ENCODE measurements around the gene SPINT3. TPM values are rescaled to one million over a fixed set of nuclear protein-coding genes. Genes with fewer than 3 reads are reported as not detected.

Gene SPINT3
- not detected in 2 replicates for total RNA-seq

GRCh38 chr20:45515147-45515913, at the start of gene SPINT3:
SPINT3 (minus strand) TSS chr20:45515622; CDS start chr20:45515608, 14 bp downstream.

GRCh38 chr20:45547206-45547770, 31.9 kb upstream of the SPINT3 start, which contains the start of gene EPPIN:
EPPIN (minus strand) TSS chr20:45547401; CDS start chr20:45547357, 44 bp downstream.

GRCh38 chr20:45539382-45539781, 24.0 kb upstream of the SPINT3 start, which contains the start of gene WFDC6:
WFDC6 (minus strand) TSS chr20:45539482; CDS start chr20:45539407, 75 bp downstream.

GRCh38 chr20:45469336-45470261, 45.8 kb downstream of the SPINT3 start, which contains the start of gene WFDC2:
WFDC2 (plus strand) TSS chr20:45469753; CDS start chr20:45469782, 29 bp downstream.

Other genes with a start within 250 kb of the SPINT3 start
- not detected in 2 replicates for gene RBPJL, start 208.8 kb downstream of the SPINT3 start, total RNA-seq
- not detected in 2 replicates for gene MATN4, start 207.3 kb downstream of the SPINT3 start, total RNA-seq
- 98.4 and 102 TPM in 2 replicates for gene SDC4, start 167.2 kb downstream of the SPINT3 start, total RNA-seq
- 18.6 and 28.5 TPM in 2 replicates for gene SYS1, start 152.5 kb downstream of the SPINT3 start, total RNA-seq
- gene TP53TG5, start 137.3 kb downstream of the SPINT3 start, total RNA-seq = under 0.01 TPM in 1 of 2 replicates, not detected in the other
- gene DBNDD2, start 107.3 kb downstream of the SPINT3 start, total RNA-seq = 0.71 and 1.1 TPM in 2 replicates
- gene PIGT, start 99.5 kb downstream of the SPINT3 start, total RNA-seq = 21.6 and 23.3 TPM in 2 replicates
- not detected in 2 replicates for gene WFDC2, start 45.9 kb downstream of the SPINT3 start, total RNA-seq
- not detected in 2 replicates for gene WFDC6, start 23.9 kb upstream of the SPINT3 start, total RNA-seq
- not detected in 2 replicates for gene EPPIN, start 31.8 kb upstream of the SPINT3 start, total RNA-seq
- not detected in 2 replicates for gene WFDC8, start 63.7 kb upstream of the SPINT3 start, total RNA-seq
- not detected in 2 replicates for gene WFDC10A, start 114.1 kb upstream of the SPINT3 start, total RNA-seq
- gene WFDC9, start 115.7 kb upstream of the SPINT3 start, total RNA-seq = not detected in 2 replicates
- gene WFDC11, start 154.6 kb upstream of the SPINT3 start, total RNA-seq = not detected in 2 replicates
- not detected in 2 replicates for gene WFDC13, start 186.4 kb upstream of the SPINT3 start, total RNA-seq
- gene WFDC10B, start 189.4 kb upstream of the SPINT3 start, total RNA-seq = 0.14 TPM in 1 of 2 replicates, not detected in the other
- gene SPINT4, start 206.7 kb upstream of the SPINT3 start, total RNA-seq = not detected in 2 replicates

Measured in smooth muscle cell of bladder (primary cell).